Stimulated activated effector memory CD8-positive, alpha-beta T cell treated with anti-CD3 and anti-CD28 coated beads, Interleukin-12 subunit alpha, Interleukin-12 subunit beta, amount 100 ng/mL, for 72 hours (primary cell): ENCODE results near the gene SP7.

Experiments
- ATAC-seq: fragments of 150-1000 bp; cut with Tn5 transposase; 2 replicates; pipeline ENCODE4 v1.10.0; 2021
- DNase-seq, 2 donors: peaks; one replicate each; pipeline ENCODE4 v3.0.0; 2021 to 2022; ENCODE audit warnings: low spot score in 2 of 2
- H3K27ac Mint-ChIP-seq: one replicate; pipeline ENCODE4 v1.8.0; 2022; ENCODE audit warnings: mild to moderate bottlenecking, mixed read lengths
- H3K36me3 Mint-ChIP-seq: one replicate; pipeline ENCODE4 v1.8.0; 2022; ENCODE audit warnings: mild to moderate bottlenecking, mixed read lengths
- H3K4me1 Mint-ChIP-seq: one replicate; pipeline ENCODE4 v1.8.0; 2022; ENCODE audit warnings: mixed read lengths
- H3K4me3 Mint-ChIP-seq: one replicate; pipeline ENCODE4 v1.8.0; 2022; ENCODE audit warnings: mild to moderate bottlenecking, mixed read lengths
- H3K9me3 Mint-ChIP-seq: one replicate; pipeline ENCODE4 v1.8.0; 2022; ENCODE audit warnings: mixed read lengths

The SP7 gene

GRCh38 chr12:53279888-53280498 lies 56.2 kb downstream of the SP7 start:
- Mint-ChIP-seq H3K9me3 (no peaks in the 10 kb centered on the region), H3K4me3 (no peak overlapping the region), H3K36me3 (peaks cover 97% of the 10 kb centered on the region), H3K27ac (no peak overlapping the region), H3K4me1 (no peaks in the 10 kb centered on the region)
- DNase-seq (no peak), ATAC-seq (no peak)

GRCh38 chr12:53279283-53279869 lies 56.8 kb downstream of the SP7 start:
- no peaks in the 10 kb centered on the region for H3K9me3 Mint-ChIP-seq
- DNase-seq (no peak), ATAC-seq (no peak)
- peaks cover 2% of the 10 kb centered on the region for H3K4me1 Mint-ChIP-seq
- H3K36me3 Mint-ChIP-seq = peaks cover 97% of the 10 kb centered on the region
- H3K4me3 Mint-ChIP-seq = no peak overlapping the region
- no peak overlapping the region for H3K27ac Mint-ChIP-seq

- H3K4me3 Mint-ChIP-seq = no peak overlapping the region
- no peak overlapping the region for H3K27ac Mint-ChIP-seq
- DNase-seq = no peak
- no peaks in the 10 kb centered on the region for H3K9me3 Mint-ChIP-seq
- ATAC-seq = no peak
- peaks cover 6% of the 10 kb centered on the region for H3K4me1 Mint-ChIP-seq
- H3K36me3 Mint-ChIP-seq = peaks cover 97% of the 10 kb centered on the region
Measured at GRCh38 chr12:53277981-53278380, 58.2 kb downstream of the SP7 start.
